GM23248 (cell line): Measurements from ENCODE around the gene INPP5A. TPM values are rescaled to one million over a fixed set of nuclear protein-coding genes. Genes with fewer than 3 reads are reported as not detected.

Experiments
- DNase-seq: peaks from one replicate; pipeline ENCODE4 v3.0.0-alpha.2; 2015
- H2AFZ ChIP-seq: fragments of 200-600 bp; sonication (generic); 2 replicates; pipeline ENCODE4 v1.6.1; 2016; ENCODE audit warnings: antibody characterized with exemption
- H3F3A ChIP-seq: fragments of 200-600 bp; sonication (generic); 2 replicates; pipeline ENCODE4 v1.6.1; 2016; ENCODE audit warnings: mild to moderate bottlenecking, antibody characterized with exemption, mixed run types; ENCODE audit not compliant: insufficient read depth
- H3K27ac ChIP-seq: fragments of 200-600 bp; sonication (generic); 2 replicates; pipeline ENCODE4 v1.5.1; 2016; ENCODE audit warnings: mild to moderate bottlenecking
- H3K27me3 ChIP-seq: fragments of 200-600 bp; sonication (generic); replicated peaks from 2 replicates; pipeline ENCODE4 v1.6.1; 2016; ENCODE audit warnings: mild to moderate bottlenecking; ENCODE audit not compliant: insufficient read depth
- H3K36me3 ChIP-seq: fragments of 200-600 bp; sonication (generic); 2 replicates; pipeline ENCODE4 v1.6.1; 2016; ENCODE audit warnings: low read depth, mild to moderate bottlenecking
- H3K4me1 ChIP-seq: fragments of 200-600 bp; sonication (generic); 2 replicates; pipeline ENCODE4 v1.6.1; 2016; ENCODE audit warnings: mild to moderate bottlenecking; ENCODE audit not compliant: insufficient read depth
- H3K4me2 ChIP-seq: fragments of 200-600 bp; sonication (generic); one replicate; pipeline ENCODE4 v1.6.1; 2016; ENCODE audit warnings: mild to moderate bottlenecking; ENCODE audit not compliant: unreplicated experiment
- H3K4me3 ChIP-seq: fragments of 200-600 bp; sonication (generic); 2 replicates; pipeline ENCODE4 v1.5.1; 2016; ENCODE audit warnings: mild to moderate bottlenecking
- H3K79me2 ChIP-seq: fragments of 200-600 bp; sonication (generic); 2 replicates; pipeline ENCODE4 v1.6.1; 2016; ENCODE audit warnings: mild to moderate bottlenecking; ENCODE audit not compliant: insufficient read depth
- H3K9ac ChIP-seq: fragments of 200-600 bp; sonication (generic); 2 replicates; pipeline ENCODE4 v1.6.1; 2016; ENCODE audit warnings: mild to moderate bottlenecking
- H3K9me2 ChIP-seq: fragments of 200-600 bp; sonication (generic); 2 replicates; pipeline ENCODE4 v1.6.1; 2016; ENCODE audit warnings: mixed run types, mild to moderate bottlenecking, moderate library complexity; ENCODE audit not compliant: insufficient read depth
- H3K9me3 ChIP-seq: fragments of 200-600 bp; sonication (generic); one replicate; pipeline ENCODE4 v1.6.1; 2017; ENCODE audit warnings: low read depth
- H4K20me1 ChIP-seq: fragments of 200-600 bp; sonication (generic); 2 replicates; pipeline ENCODE4 v1.6.0; 2016; ENCODE audit not compliant: insufficient read depth
- EZH2 ChIP-seq: fragments of 200-600 bp; sonication (generic); IDR thresholded peaks from 2 replicates; pipeline ENCODE4 v1.6.1; 2018; ENCODE audit warnings: antibody characterized with exemption, mild to moderate bottlenecking; ENCODE audit not compliant: insufficient read depth, poor library complexity, severe bottlenecking
- EZH2phosphoT487 ChIP-seq: fragments of 200-600 bp; sonication (generic); IDR thresholded peaks from 2 replicates; pipeline ENCODE4 v1.6.1; 2018; ENCODE audit warnings: antibody characterized with exemption, moderate library complexity, mild to moderate bottlenecking, low read depth; ENCODE audit not compliant: insufficient read depth
- WGBS, 2 experiments: methylation state at CpG; one replicate each; pipeline ENCODE4 v1.1.6; 2015 to 2017; ENCODE audit warnings: low lambda C conversion rate in 2 of 2, low coverage in 1 of 2; ENCODE audit errors: missing lambda C conversion rate in 2 of 2; 5-methylcytosine and 5-hydroxymethylcytosine counted together
- in situ Hi-C: fragments of 300-500 bp; cut with MboI; formaldehyde crosslinking; loops from 2 replicates; pipeline ENCODE4 v1.15.0; 2020
- polyA plus RNA-seq: library from polyadenylated mRNA; unstranded; fragments of >200 nt; fragmentation: Nextera tagmentation; extraction: Ambion mirVana; gene quantifications from 2 replicates; pipeline ENCODE4 v1.2.1, GENCODE V29; 2016
- total RNA-seq: library from RNA; depleted of rRNA; stranded (reverse); fragments of >200 nt; shearing (Covaris generic); gene quantifications from 2 replicates; pipeline ENCODE4 v1.2.3, GENCODE V29; 2014

Gene INPP5A
- total and polyA plus RNA-seq, 2 experiments from 2014 or later: 2.3 to 35.2 TPM

GRCh38 chr10:132543916-132544743 lies 6.5 kb downstream of the INPP5A start:
- no peak for TF ChIP-seq EZH2
- no peak for TF ChIP-seq EZH2phosphoT487
- WGBS, 2 experiments: 73 to 77% methylated on average over 28 of the region's 28 CpGs
- Histone ChIP-seq H3K9me2 (no peaks in the 10 kb centered on the region), H3K9me3 (no peaks in the 10 kb centered on the region), H3K36me3 (no peaks in the 10 kb centered on the region), H3K27me3 (no peaks in the 10 kb centered on the region), H3K4me3 (no peak overlapping the region; the same call in 1 of the 2 replicates), H2AFZ (no peak overlapping the region), H3K9ac (no peak overlapping the region), H3K4me1 (peaks cover 27% of the 10 kb centered on the region), H3K27ac (no peak overlapping the region), H3K79me2 (peaks cover 89% of the 10 kb centered on the region), H4K20me1 (peaks cover 6% of the 10 kb centered on the region), H3F3A (peaks cover 21% of the 10 kb centered on the region), H3K4me2 (peak overlapping the region; percentile 25)
- in situ Hi-C loops: loop anchor here (5.0 kb wide), 1 partner anchor 72 kb away; no protein-coding TSS in a partner anchor
- DNase-seq: no peak

GRCh38 chr10:132544744-132545658 lies 7.4 kb downstream of the INPP5A start:
- peak; percentile 33 for DNase-seq
- Histone ChIP-seq H3F3A (peaks cover 17% of the 10 kb centered on the region; the same call in 1 of the 2 replicates), H3K27me3 (no peaks in the 10 kb centered on the region), H4K20me1 (peaks cover 4% of the 10 kb centered on the region), H3K9me2 (no peaks in the 10 kb centered on the region), H3K9ac (no peak overlapping the region), H3K27ac (no peak overlapping the region), H3K79me2 (peaks cover 95% of the 10 kb centered on the region), H3K9me3 (no peaks in the 10 kb centered on the region), H3K4me3 (peak overlapping the region; percentile 20; the same call in 1 of the 2 replicates), H3K36me3 (no peaks in the 10 kb centered on the region), H3K4me2 (peak overlapping the region; percentile 25), H3K4me1 (peaks cover 21% of the 10 kb centered on the region), H2AFZ (no peak overlapping the region)
- 63 to 67% methylated on average over 30 to 35 of the region's 35 CpGs for WGBS, 2 experiments
- no peak for TF ChIP-seq EZH2phosphoT487
- TF ChIP-seq EZH2: no peak
- in situ Hi-C loops: loop anchor here (5.0 kb wide), 1 partner anchor 73 kb away; no protein-coding TSS in a partner anchor

GRCh38 chr10:132545659-132546367 lies 8.2 kb downstream of the INPP5A start:
- 85 to 87% methylated on average over 34 of the region's 34 CpGs for WGBS, 2 experiments
- H3K27ac ChIP-seq: no peak overlapping the region

More at GRCh38 chr10:132545659-132546367, 8.2 kb downstream of the INPP5A start:
- no peak overlapping the region for H3K4me3 ChIP-seq
- H4K20me1 ChIP-seq: no peaks in the 10 kb centered on the region
- no peaks in the 10 kb centered on the region for H3K36me3 ChIP-seq
- no peaks in the 10 kb centered on the region for H3K27me3 ChIP-seq
- H3K9ac ChIP-seq: no peak overlapping the region
- peaks cover 13% of the 10 kb centered on the region for H3K4me1 ChIP-seq
- H3K9me2 ChIP-seq: no peaks in the 10 kb centered on the region
- no peak for DNase-seq
- no peaks in the 10 kb centered on the region for H3K9me3 ChIP-seq
- H3K79me2 ChIP-seq: peaks cover 100% of the 10 kb centered on the region
- TF ChIP-seq EZH2phosphoT487: no peak
- TF ChIP-seq EZH2: no peak
- no peak overlapping the region for H3K4me2 ChIP-seq
- H2AFZ ChIP-seq: no peak overlapping the region
- in situ Hi-C loops: no loop called here
- peaks cover 9% of the 10 kb centered on the region; the same call in 1 of the 2 replicates for H3F3A ChIP-seq
